PC-3 (cell line): ENCODE data around the gene OR8D1. TPM values are rescaled to one million over a fixed set of nuclear protein-coding genes. Genes with fewer than 3 reads are reported as not detected.
"Not testable (repeated sequence)": the region's sequence is repeated elsewhere in the genome, so short reads cannot be mapped to it uniquely, and the experiment has no call there.

Experiments
- ATAC-seq: fragments of 200-7000 bp; cut with Tn5 transposase; 2 replicates; pipeline ENCODE4 v1.9.1; 2020; ENCODE audit warnings: mild to moderate bottlenecking, moderate library complexity
- BruUV-seq: library from RNA; stranded (reverse); fragments of 400-500 nt; replicated peaks from 2 replicates; lab custom pipeline; 2021; lab: Mats Ljungman, UMichigan
- CTCF ChIA-PET: fragments of 300-600 bp; sonication (Branson Sonifier 250); formaldehyde crosslinking; loops from one replicate; lab custom pipeline; 2022; ENCODE audit warnings: antibody characterized with exemption; lab: Charles Lee
- POLR2A ChIA-PET: fragments of 300-600 bp; sonication (Branson Sonifier 250); formaldehyde crosslinking; loops from one replicate; lab custom pipeline; 2022; ENCODE audit warnings: antibody characterized with exemption; ENCODE audit not compliant: unreplicated experiment; lab: Charles Lee
- DNase-seq: peaks from one replicate; pipeline ENCODE4 v3.0.0-alpha.2; 2015
- H2AFZ ChIP-seq: fragments of 300-600 bp; sonication (generic); 2 replicates; pipeline ENCODE4 v1.6.0; 2016; ENCODE audit warnings: antibody characterized with exemption, low read length
- H3F3A ChIP-seq: fragments of 300-600 bp; sonication (generic); one replicate; pipeline ENCODE4 v1.6.0; 2017; ENCODE audit warnings: antibody characterized with exemption, low read length, control low read depth, mild to moderate bottlenecking; ENCODE audit not compliant: unreplicated experiment
- H3K27ac ChIP-seq: fragments of 300-600 bp; sonication (generic); 2 replicates; pipeline ENCODE4 v1.5.1; 2016; ENCODE audit warnings: mild to moderate bottlenecking, low read length
- H3K27me3 ChIP-seq: fragments of 300-600 bp; sonication (generic); 2 replicates; pipeline ENCODE4 v1.6.1; 2016; ENCODE audit warnings: low read length, mixed read lengths
- H3K36me3 ChIP-seq: fragments of 300-600 bp; sonication (generic); 2 replicates; pipeline ENCODE4 v1.6.1; 2016; ENCODE audit warnings: low read depth, mixed run types, low read length, mixed read lengths
- H3K4me1 ChIP-seq: fragments of 300-600 bp; sonication (generic); 2 replicates; pipeline ENCODE4 v1.5.1; 2016; ENCODE audit warnings: low read length; ENCODE audit not compliant: insufficient read depth
- H3K4me2 ChIP-seq: fragments of 300-600 bp; sonication (generic); 2 replicates; pipeline ENCODE4 v1.6.0; 2016; ENCODE audit warnings: low read length
- H3K4me3 ChIP-seq: fragments of 300-600 bp; sonication (generic); 2 replicates; pipeline ENCODE4 v1.5.1; 2016; ENCODE audit warnings: mild to moderate bottlenecking, low read length, mixed read lengths
- H3K79me2 ChIP-seq: fragments of 300-600 bp; sonication (generic); 2 replicates; pipeline ENCODE4 v1.6.1; 2017; ENCODE audit warnings: low read length, mixed read lengths
- H3K9ac ChIP-seq: fragments of 300-600 bp; sonication (generic); 2 replicates; pipeline ENCODE4 v1.6.0; 2016; ENCODE audit warnings: mild to moderate bottlenecking, low read length
- H3K9me2 ChIP-seq: fragments of 300-600 bp; sonication (generic); replicated peaks from 2 replicates; pipeline ENCODE4 v1.6.1; 2016; ENCODE audit warnings: mixed run types, low read length, mixed read lengths
- H3K9me3 ChIP-seq: fragments of 300-600 bp; sonication (generic); 2 replicates; pipeline ENCODE4 v1.6.1; 2016; ENCODE audit warnings: low read length, mixed read lengths
- H4K20me1 ChIP-seq: fragments of 300-600 bp; sonication (generic); 2 replicates; pipeline ENCODE4 v1.6.1; 2016; ENCODE audit warnings: low read length, mixed read lengths
- EZH2 ChIP-seq: fragments of 300-600 bp; sonication (generic); IDR thresholded peaks from one replicate; pipeline ENCODE4 v1.6.1; 2017; ENCODE audit warnings: antibody characterized with exemption, mild to moderate bottlenecking, low read length; ENCODE audit not compliant: unreplicated experiment
- EZH2phosphoT487 ChIP-seq: fragments of 300-600 bp; sonication (generic); IDR thresholded peaks from 2 replicates; pipeline ENCODE4 v1.6.1; 2018; ENCODE audit warnings: mild to moderate bottlenecking, antibody characterized with exemption, low read length, borderline replicate concordance
- intact Hi-C: fragments of 100-400 bp; cut with micrococcal nuclease; formaldehyde crosslinking; loops from 2 replicates; pipeline ENCODE4 v1.9.0; 2023
- total RNA-seq: library from RNA; depleted of rRNA; stranded (reverse); fragments of >200 nt; gene quantifications from 2 replicates; pipeline ENCODE4 v1.2.3, GENCODE V29; 2014
- TF ChIP-seq, protein P1 (sequence below): fragments of 300-600 bp; sonication (generic); conservative IDR thresholded peaks from 2 replicates; pipeline ENCODE4 v1.5.1; 2017; ENCODE audit warnings: antibody characterized with exemption, low read depth, mild to moderate bottlenecking, low read length

Gene OR8D1
- total RNA-seq, 1 experiment from 2014 or later = not detected

DNA sequence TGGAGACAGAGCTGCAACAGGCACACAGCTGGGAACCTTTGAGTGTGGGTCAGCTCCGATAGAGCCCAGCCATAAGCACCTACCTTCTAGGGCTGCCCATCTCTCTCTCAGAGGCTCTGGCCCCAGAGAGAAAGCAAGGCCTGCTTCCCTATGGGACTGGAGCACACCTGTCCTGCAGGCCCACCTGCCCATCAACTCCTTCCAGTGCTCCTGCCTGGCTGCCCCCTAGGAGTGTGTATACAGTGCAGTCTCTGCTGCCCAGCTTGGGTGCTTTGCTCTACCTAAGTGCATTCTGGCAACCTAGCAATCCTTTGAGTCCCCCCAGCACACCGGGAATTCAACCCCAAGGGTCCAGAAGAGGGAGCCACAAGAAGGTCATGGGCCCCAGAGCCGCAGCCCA, 36.5 kb downstream of the OR8D1 start:
- Histone ChIP-seq H2AFZ (no peak overlapping the region), H3K4me2 (no peak overlapping the region), H3K4me1 (no peaks in the 10 kb centered on the region), H3K4me3 (no peak overlapping the region), H3K9ac (no peak overlapping the region), H3K27me3 (no peaks in the 10 kb centered on the region), H3K36me3 (no peaks in the 10 kb centered on the region), H3K9me2 (no peaks in the 10 kb centered on the region), H4K20me1 (no peaks in the 10 kb centered on the region), H3K27ac (no peak overlapping the region), H3F3A (no peaks in the 10 kb centered on the region), H3K79me2 (no peaks in the 10 kb centered on the region), H3K9me3 (no peaks in the 10 kb centered on the region)
- no TSS peak for BruUV-seq
- TF ChIP-seq EZH2phosphoT487 (no peak), EZH2 (no peak)
- TF ChIP-seq, protein P1, sequence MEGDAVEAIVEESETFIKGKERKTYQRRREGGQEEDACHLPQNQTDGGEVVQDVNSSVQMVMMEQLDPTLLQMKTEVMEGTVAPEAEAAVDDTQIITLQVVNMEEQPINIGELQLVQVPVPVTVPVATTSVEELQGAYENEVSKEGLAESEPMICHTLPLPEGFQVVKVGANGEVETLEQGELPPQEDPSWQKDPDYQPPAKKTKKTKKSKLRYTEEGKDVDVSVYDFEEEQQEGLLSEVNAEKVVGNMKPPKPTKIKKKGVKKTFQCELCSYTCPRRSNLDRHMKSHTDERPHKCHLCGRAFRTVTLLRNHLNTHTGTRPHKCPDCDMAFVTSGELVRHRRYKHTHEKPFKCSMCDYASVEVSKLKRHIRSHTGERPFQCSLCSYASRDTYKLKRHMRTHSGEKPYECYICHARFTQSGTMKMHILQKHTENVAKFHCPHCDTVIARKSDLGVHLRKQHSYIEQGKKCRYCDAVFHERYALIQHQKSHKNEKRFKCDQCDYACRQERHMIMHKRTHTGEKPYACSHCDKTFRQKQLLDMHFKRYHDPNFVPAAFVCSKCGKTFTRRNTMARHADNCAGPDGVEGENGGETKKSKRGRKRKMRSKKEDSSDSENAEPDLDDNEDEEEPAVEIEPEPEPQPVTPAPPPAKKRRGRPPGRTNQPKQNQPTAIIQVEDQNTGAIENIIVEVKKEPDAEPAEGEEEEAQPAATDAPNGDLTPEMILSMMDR = no peak
- ATAC-seq (no peak), DNase-seq (no peak)
- POLR2A ChIA-PET = no interaction called here
- intact Hi-C loops = no loop called here
- CTCF ChIA-PET = no interaction called here

DNA sequence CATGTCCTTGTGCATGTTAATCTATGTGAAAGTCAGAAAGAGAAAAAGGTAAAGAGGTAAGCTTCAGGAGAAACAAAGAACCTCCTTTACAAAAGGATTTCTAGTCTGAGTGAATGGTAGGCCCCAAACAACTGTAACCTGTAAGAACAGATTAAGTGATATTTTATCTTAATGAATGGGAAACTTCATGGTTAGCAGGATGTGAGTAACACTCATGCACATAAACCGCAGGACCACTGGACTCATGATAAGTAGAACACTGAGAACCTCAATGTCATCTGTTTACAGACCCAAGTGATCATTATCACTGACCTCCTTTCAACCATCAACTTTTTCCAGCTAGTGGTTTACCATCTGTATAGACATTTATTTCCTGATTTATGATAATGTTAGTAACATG, 37.7 kb downstream of the OR8D1 start:
- intact Hi-C loops = no loop called here
- Histone ChIP-seq H3K4me1 (no peaks in the 10 kb centered on the region), H3K36me3 (no peaks in the 10 kb centered on the region), H3K4me2 (no peak overlapping the region), H3K79me2 (no peaks in the 10 kb centered on the region), H3K9me3 (no peaks in the 10 kb centered on the region), H2AFZ (no peak overlapping the region), H3K9me2 (no peaks in the 10 kb centered on the region), H3K4me3 (no peak overlapping the region), H3K27ac (no peak overlapping the region), H3F3A (no peaks in the 10 kb centered on the region), H3K27me3 (peaks cover 3% of the 10 kb centered on the region; the same call in 1 of the 2 replicates), H4K20me1 (no peaks in the 10 kb centered on the region), H3K9ac (no peak overlapping the region)
- ChIA-PET POLR2A (no interaction called here), CTCF (no interaction called here)
- TF ChIP-seq, protein P1 = no peak
- TF ChIP-seq EZH2 = no peak
- TF ChIP-seq EZH2phosphoT487 = no peak
- BruUV-seq = no TSS peak
- peak; percentile 43 for ATAC-seq
- peak; percentile 43 for DNase-seq

DNA sequence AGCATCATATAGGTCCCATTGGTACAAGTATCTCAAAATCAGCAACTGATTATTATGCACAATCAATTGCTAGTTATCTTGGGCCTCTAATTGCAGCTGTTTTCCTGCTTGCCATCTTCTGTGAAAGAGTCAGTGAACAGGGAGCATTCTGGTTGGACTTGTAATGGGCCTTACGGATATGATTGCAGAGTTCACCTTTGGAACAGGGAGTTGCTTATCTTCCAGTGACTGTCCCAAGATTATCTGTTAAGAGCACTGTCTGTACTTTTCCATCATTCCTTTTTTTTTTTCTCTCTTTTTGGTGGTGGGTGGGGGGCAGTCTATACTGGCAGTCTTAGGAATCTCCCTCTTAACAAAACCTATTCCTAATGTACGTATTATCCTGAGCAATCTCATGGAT, 39.7 kb downstream of the OR8D1 start:
- Histone ChIP-seq H3K9ac (no peak overlapping the region), H3K79me2 (no peaks in the 10 kb centered on the region), H3K9me2 (no peaks in the 10 kb centered on the region), H3K36me3 (no peaks in the 10 kb centered on the region), H3K4me2 (no peak overlapping the region), H3K4me3 (no peak overlapping the region), H3K27me3 (peaks cover 5% of the 10 kb centered on the region; the same call in 1 of the 2 replicates), H3K27ac (no peak overlapping the region), H3F3A (no peaks in the 10 kb centered on the region), H3K9me3 (no peaks in the 10 kb centered on the region), H2AFZ (no peak overlapping the region), H4K20me1 (no peaks in the 10 kb centered on the region), H3K4me1 (no peaks in the 10 kb centered on the region)
- POLR2A ChIA-PET = no interaction called here
- TF ChIP-seq, protein P1 = no peak
- DNase-seq (no peak), ATAC-seq (no peak)
- intact Hi-C loops = no loop called here
- no TSS peak for BruUV-seq
- CTCF ChIA-PET = no interaction called here

DNA sequence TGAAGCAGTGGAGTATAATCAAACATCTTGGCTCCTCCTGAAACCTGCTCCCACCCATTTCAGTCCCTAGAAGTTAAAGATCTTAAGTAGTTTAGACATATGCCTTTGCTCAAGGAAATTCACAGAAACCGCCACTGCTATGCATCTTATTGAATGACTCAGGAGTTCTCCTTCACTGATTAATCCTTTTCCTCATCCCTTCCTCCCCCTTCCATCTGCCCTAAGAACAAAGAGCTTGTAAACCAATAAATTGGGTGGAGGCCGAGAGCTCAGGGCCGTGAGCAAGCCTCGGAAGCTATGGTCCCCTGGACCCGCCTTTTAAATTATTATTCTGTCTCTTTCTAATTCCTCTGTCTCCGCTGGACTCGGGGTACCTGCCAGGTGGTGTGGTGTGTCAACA, 42.9 kb downstream of the OR8D1 start:
- H4K20me1 ChIP-seq, H3K4me3 ChIP-seq, CTCF ChIA-PET, H3K36me3 ChIP-seq, H3K4me1 ChIP-seq, H3K79me2 ChIP-seq, H3K27me3 ChIP-seq, H3K27ac ChIP-seq, BruUV-seq, intact Hi-C loops, H3K9ac ChIP-seq, POLR2A ChIA-PET, H3K9me2 ChIP-seq, H3K9me3 ChIP-seq, H3F3A ChIP-seq: not testable (repeated sequence)
- peak; percentile 22; the same call in 1 of the 2 replicates for ATAC-seq
- H3K4me2 ChIP-seq = peak overlapping the region; percentile 16; the same call in 1 of the 2 replicates
- peak; percentile 57 for DNase-seq
- 0 out of 2 replicates have a peak overlapping the region, but pooled peaks have one; percentile 16 for H2AFZ ChIP-seq

DNA sequence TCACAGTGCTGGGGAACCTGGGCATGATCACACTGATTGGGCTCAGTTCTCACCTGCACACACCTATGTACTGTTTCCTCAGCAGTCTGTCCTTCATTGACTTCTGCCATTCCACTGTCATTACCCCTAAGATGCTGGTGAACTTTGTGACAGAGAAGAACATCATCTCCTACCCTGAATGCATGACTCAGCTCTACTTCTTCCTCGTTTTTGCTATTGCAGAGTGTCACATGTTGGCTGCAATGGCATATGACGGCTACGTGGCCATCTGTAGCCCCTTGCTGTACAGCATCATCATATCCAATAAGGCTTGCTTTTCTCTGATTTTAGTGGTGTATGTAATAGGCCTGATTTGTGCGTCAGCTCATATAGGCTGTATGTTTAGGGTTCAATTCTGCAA, 48.7 kb downstream of the OR8D1 start:
- intact Hi-C loops, BruUV-seq, H3K27ac ChIP-seq, H3K4me3 ChIP-seq, CTCF ChIA-PET, H2AFZ ChIP-seq, H3F3A ChIP-seq, H3K9ac ChIP-seq, H3K36me3 ChIP-seq, H3K4me1 ChIP-seq, H3K27me3 ChIP-seq, H3K79me2 ChIP-seq, ATAC-seq, H4K20me1 ChIP-seq, H3K9me2 ChIP-seq, H3K4me2 ChIP-seq, POLR2A ChIA-PET, DNase-seq, H3K9me3 ChIP-seq: not testable (repeated sequence)
